ENCODE results near the gene RGSL1. TPM values are rescaled to one million over a fixed set of nuclear protein-coding genes. Genes with fewer than 3 reads are reported as not detected.

The RGSL1 gene
- total and polyA plus RNA-seq, 2 donors (not counting 1 experiment from before 2014, with no cell fraction given), result not detected

GRCh38 chr1:182595641-182596240 lies 145.8 kb downstream of the RGSL1 start:
- no peaks in the 10 kb centered on the region for H3K4me1 ChIP-seq (ENCODE audit: control insufficient read depth, extremely low read depth, insufficient read depth, low read length)
- H3K79me2 ChIP-seq (ENCODE audit: control insufficient read depth, insufficient read depth, low read length), result no peaks in the 10 kb centered on the region
- no peaks in the 10 kb centered on the region for H3K9me3 ChIP-seq (ENCODE audit: control insufficient read depth, insufficient read depth, low read depth, low read length)
- H3K4me3 ChIP-seq (replicated peaks in 1 of 4; ENCODE audit: control extremely low read depth in 1 of 4, insufficient read depth in 1 of 4, low read depth in 3 of 4, low read length in 4 of 4), result no peak overlapping the region
- H3K36me3 ChIP-seq (ENCODE audit: control insufficient read depth, insufficient read depth, low read length), result no peaks in the 10 kb centered on the region
- peak; percentile 61 to 67 for DNase-seq (ENCODE audit: low read depth in 2 of 2)
- peaks cover 4% of the 10 kb centered on the region for H3K27me3 ChIP-seq (ENCODE audit: control insufficient read depth, insufficient read depth, low read length)
- no peak overlapping the region for H3K27ac ChIP-seq (ENCODE audit: insufficient read depth, low read length)
- no peaks in the 10 kb centered on the region for H4K20me1 ChIP-seq (ENCODE audit: control insufficient read depth, extremely low read depth, insufficient read depth, low read length)
- H2AFZ ChIP-seq (ENCODE audit: low read length), result no peak overlapping the region
- H3K9ac ChIP-seq (ENCODE audit: insufficient read depth, low read length), result no peak overlapping the region
- no peak overlapping the region for H3K4me2 ChIP-seq (ENCODE audit: extremely low read depth, insufficient read depth, low read length)
- no peak for TF ChIP-seq EZH2 (IDR thresholded peaks at IDR 0.05; ENCODE audit: low read length, missing control alignments)
- TF ChIP-seq, protein P1, sequence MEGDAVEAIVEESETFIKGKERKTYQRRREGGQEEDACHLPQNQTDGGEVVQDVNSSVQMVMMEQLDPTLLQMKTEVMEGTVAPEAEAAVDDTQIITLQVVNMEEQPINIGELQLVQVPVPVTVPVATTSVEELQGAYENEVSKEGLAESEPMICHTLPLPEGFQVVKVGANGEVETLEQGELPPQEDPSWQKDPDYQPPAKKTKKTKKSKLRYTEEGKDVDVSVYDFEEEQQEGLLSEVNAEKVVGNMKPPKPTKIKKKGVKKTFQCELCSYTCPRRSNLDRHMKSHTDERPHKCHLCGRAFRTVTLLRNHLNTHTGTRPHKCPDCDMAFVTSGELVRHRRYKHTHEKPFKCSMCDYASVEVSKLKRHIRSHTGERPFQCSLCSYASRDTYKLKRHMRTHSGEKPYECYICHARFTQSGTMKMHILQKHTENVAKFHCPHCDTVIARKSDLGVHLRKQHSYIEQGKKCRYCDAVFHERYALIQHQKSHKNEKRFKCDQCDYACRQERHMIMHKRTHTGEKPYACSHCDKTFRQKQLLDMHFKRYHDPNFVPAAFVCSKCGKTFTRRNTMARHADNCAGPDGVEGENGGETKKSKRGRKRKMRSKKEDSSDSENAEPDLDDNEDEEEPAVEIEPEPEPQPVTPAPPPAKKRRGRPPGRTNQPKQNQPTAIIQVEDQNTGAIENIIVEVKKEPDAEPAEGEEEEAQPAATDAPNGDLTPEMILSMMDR (conservative IDR thresholded peaks at IDR 0.05 in 1 of 2, IDR thresholded peaks at IDR 0.05 in 1 of 2; ENCODE audit: low read depth in 1 of 2, low read length in 2 of 2), result peak; percentile 91 to 97

DNA sequence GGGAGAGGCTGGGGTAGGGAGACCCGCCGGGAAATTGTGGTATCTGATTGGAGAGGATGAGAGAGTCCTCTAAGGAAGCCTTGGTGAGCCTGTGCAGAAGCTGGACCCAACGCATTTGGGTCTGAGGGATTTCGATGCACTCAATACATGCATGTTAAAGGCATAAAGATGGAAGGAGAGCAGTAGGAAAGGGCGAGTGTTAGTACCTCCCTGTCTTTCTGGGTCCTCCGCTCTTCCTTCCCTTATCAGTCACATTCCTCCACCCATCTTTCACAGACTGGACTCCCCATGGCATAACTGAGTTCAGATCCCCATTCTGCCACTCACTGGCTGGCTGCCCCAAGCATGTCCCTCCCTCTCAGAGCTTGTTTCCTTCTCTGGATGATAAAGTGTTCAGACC lies 147.0 kb downstream of the RGSL1 start:
- H4K20me1 ChIP-seq (ENCODE audit: control insufficient read depth, extremely low read depth, insufficient read depth, low read length), result no peaks in the 10 kb centered on the region
- H3K4me3 ChIP-seq (replicated peaks in 1 of 4; ENCODE audit: control extremely low read depth in 1 of 4, insufficient read depth in 1 of 4, low read depth in 3 of 4, low read length in 4 of 4), result no peak overlapping the region
- H2AFZ ChIP-seq (ENCODE audit: low read length), result no peak overlapping the region
- H3K79me2 ChIP-seq (ENCODE audit: control insufficient read depth, insufficient read depth, low read length), result no peaks in the 10 kb centered on the region
- H3K9me3 ChIP-seq (ENCODE audit: control insufficient read depth, insufficient read depth, low read depth, low read length), result no peaks in the 10 kb centered on the region
- H3K9ac ChIP-seq (ENCODE audit: insufficient read depth, low read length), result no peak overlapping the region
- H3K27me3 ChIP-seq (ENCODE audit: control insufficient read depth, insufficient read depth, low read length), result peaks cover 7% of the 10 kb centered on the region
- no peaks in the 10 kb centered on the region for H3K4me1 ChIP-seq (ENCODE audit: control insufficient read depth, extremely low read depth, insufficient read depth, low read length)
- TF ChIP-seq, protein P1 (conservative IDR thresholded peaks at IDR 0.05 in 1 of 2, IDR thresholded peaks at IDR 0.05 in 1 of 2; ENCODE audit: low read depth in 1 of 2, low read length in 2 of 2), result no peak
- TF ChIP-seq EZH2 (IDR thresholded peaks at IDR 0.05; ENCODE audit: low read length, missing control alignments), result no peak
- no peak overlapping the region for H3K27ac ChIP-seq (ENCODE audit: insufficient read depth, low read length)
- H3K36me3 ChIP-seq (ENCODE audit: control insufficient read depth, insufficient read depth, low read length), result no peaks in the 10 kb centered on the region
- DNase-seq (ENCODE audit: low read depth in 2 of 2), result no peak
- no peak overlapping the region for H3K4me2 ChIP-seq (ENCODE audit: extremely low read depth, insufficient read depth, low read length)

- Histone ChIP-seq H3K27ac (ENCODE audit: insufficient read depth, low read length) (no peak overlapping the region), H3K79me2 (ENCODE audit: control insufficient read depth, insufficient read depth, low read length) (no peaks in the 10 kb centered on the region), H3K27me3 (ENCODE audit: control insufficient read depth, insufficient read depth, low read length) (peaks cover 17% of the 10 kb centered on the region), H3K4me3 (replicated peaks in 1 of 4; ENCODE audit: control extremely low read depth in 1 of 4, insufficient read depth in 1 of 4, low read depth in 3 of 4, low read length in 4 of 4) (no peak overlapping the region), H2AFZ (ENCODE audit: low read length) (no peak overlapping the region), H3K4me2 (ENCODE audit: extremely low read depth, insufficient read depth, low read length) (no peak overlapping the region), H4K20me1 (ENCODE audit: control insufficient read depth, extremely low read depth, insufficient read depth, low read length) (no peaks in the 10 kb centered on the region), H3K9me3 (ENCODE audit: control insufficient read depth, insufficient read depth, low read depth, low read length) (no peaks in the 10 kb centered on the region), H3K4me1 (ENCODE audit: control insufficient read depth, extremely low read depth, insufficient read depth, low read length) (no peaks in the 10 kb centered on the region), H3K36me3 (ENCODE audit: control insufficient read depth, insufficient read depth, low read length) (no peaks in the 10 kb centered on the region), H3K9ac (ENCODE audit: insufficient read depth, low read length) (no peak overlapping the region)
- TF ChIP-seq EZH2 (IDR thresholded peaks at IDR 0.05; ENCODE audit: low read length, missing control alignments), result no peak
- TF ChIP-seq, protein P1 (conservative IDR thresholded peaks at IDR 0.05 in 1 of 2, IDR thresholded peaks at IDR 0.05 in 1 of 2; ENCODE audit: low read depth in 1 of 2, low read length in 2 of 2), result no peak
- no peak for DNase-seq (ENCODE audit: low read depth in 2 of 2)
These were observed 148.3 kb downstream of the RGSL1 start for GRCh38 chr1:182598296-182598695.

Data from fibroblast of lung (primary cell).